RWPE2 (cell line): Measurements from ENCODE around the gene ACSL3.

Experiments used
- ATAC-seq: fragments of 200-7000 bp; cut with Tn5 transposase; 3 replicates; pipeline ENCODE4 v1.9.1; 2021; ENCODE audit warnings: low read depth
- DNase-seq: peaks from one replicate; pipeline ENCODE4 v3.0.0-alpha.2; 2020; ENCODE audit warnings: low spot score
- H3K27ac ChIP-seq: fragments of 450-650 bp; 2 replicates; pipeline ENCODE4 v1.5.1; 2017; ENCODE audit warnings: mild to moderate bottlenecking; ENCODE audit not compliant: poor library complexity, severe bottlenecking
- H3K27me3 ChIP-seq: fragments of 250-450 bp; sonication (Bioruptor Pico); 2 replicates; pipeline ENCODE4 v1.5.1; 2021; ENCODE audit warnings: mild to moderate bottlenecking, moderate library complexity; ENCODE audit not compliant: insufficient read depth, poor library complexity, severe bottlenecking
- H3K36me3 ChIP-seq: fragments of 250-450 bp; sonication (Bioruptor Pico); 2 replicates; pipeline ENCODE4 v1.5.1; 2020; ENCODE audit warnings: low read depth, mild to moderate bottlenecking, moderate library complexity
- H3K4me1 ChIP-seq: fragments of 250-450 bp; sonication (Bioruptor Pico); 2 replicates; pipeline ENCODE4 v1.5.1; 2021; ENCODE audit warnings: mild to moderate bottlenecking, moderate library complexity; ENCODE audit not compliant: insufficient read depth, poor library complexity, severe bottlenecking
- H3K4me3 ChIP-seq: fragments of 250-450 bp; sonication (Bioruptor Pico); 2 replicates; pipeline ENCODE4 v1.5.1; 2021; ENCODE audit warnings: mild to moderate bottlenecking, moderate library complexity; ENCODE audit not compliant: severe bottlenecking
- H3K9me3 ChIP-seq: fragments of 250-450 bp; sonication (Bioruptor Pico); 2 replicates; pipeline ENCODE4 v1.5.1; 2021; ENCODE audit warnings: mild to moderate bottlenecking, moderate library complexity; ENCODE audit not compliant: severe bottlenecking
- CTCF ChIP-seq: fragments of 450-650 bp; IDR thresholded peaks from one replicate; pipeline ENCODE4 v1.5.1; 2017; ENCODE audit warnings: mild to moderate bottlenecking, moderate library complexity; ENCODE audit not compliant: poor library complexity, severe bottlenecking

Gene ACSL3

GRCh38 chr2:222930862-222931261, 70.0 kb downstream of the ACSL3 start:
- Histone ChIP-seq H3K36me3 (peaks cover 97% of the 10 kb centered on the region), H3K4me3 (no peak overlapping the region), H3K4me1 (no peaks in the 10 kb centered on the region), H3K9me3 (no peaks in the 10 kb centered on the region), H3K27ac (no peak overlapping the region), H3K27me3 (no peaks in the 10 kb centered on the region)
- no peak for DNase-seq
- no peak for TF ChIP-seq CTCF
- ATAC-seq = no peak

GRCh38 chr2:222931659-222932058, 70.8 kb downstream of the ACSL3 start:
- H3K4me1 ChIP-seq = no peaks in the 10 kb centered on the region
- H3K27me3 ChIP-seq = no peaks in the 10 kb centered on the region
- TF ChIP-seq CTCF = no peak
- no peak overlapping the region for H3K4me3 ChIP-seq
- no peak overlapping the region for H3K27ac ChIP-seq
- no peak for ATAC-seq
- H3K9me3 ChIP-seq = no peaks in the 10 kb centered on the region
- peaks cover 97% of the 10 kb centered on the region for H3K36me3 ChIP-seq
- no peak for DNase-seq

- Histone ChIP-seq H3K4me3 (no peak overlapping the region), H3K36me3 (peaks cover 97% of the 10 kb centered on the region), H3K27me3 (no peaks in the 10 kb centered on the region), H3K4me1 (no peaks in the 10 kb centered on the region), H3K27ac (no peak overlapping the region), H3K9me3 (peaks cover 4% of the 10 kb centered on the region)
- DNase-seq (no peak), ATAC-seq (peak; percentile 22; the same call in 1 of the 3 replicates)
- TF ChIP-seq CTCF = no peak
Observed at GRCh38 chr2:222933458-222933857, 72.6 kb downstream of the ACSL3 start.

- no peak for TF ChIP-seq CTCF
- Histone ChIP-seq H3K9me3 (peaks cover 5% of the 10 kb centered on the region), H3K4me1 (no peaks in the 10 kb centered on the region), H3K27me3 (no peaks in the 10 kb centered on the region), H3K4me3 (no peak overlapping the region), H3K27ac (no peak overlapping the region), H3K36me3 (peaks cover 97% of the 10 kb centered on the region)
- ATAC-seq = no peak
- no peak for DNase-seq
Observed at GRCh38 chr2:222935688-222936298, 75.0 kb downstream of the ACSL3 start.

GRCh38 chr2:222936705-222937104, 75.9 kb downstream of the ACSL3 start:
- H3K36me3 ChIP-seq = peaks cover 97% of the 10 kb centered on the region
- no peak for TF ChIP-seq CTCF
- no peak for DNase-seq
- H3K4me3 ChIP-seq = no peak overlapping the region
- H3K9me3 ChIP-seq = peaks cover 5% of the 10 kb centered on the region
- no peak for ATAC-seq
- H3K4me1 ChIP-seq = peaks cover 2% of the 10 kb centered on the region
- H3K27ac ChIP-seq = no peak overlapping the region
- no peaks in the 10 kb centered on the region for H3K27me3 ChIP-seq
